ENCODE results near the gene NPHP4. TPM values are rescaled to one million over a fixed set of nuclear protein-coding genes. Genes with fewer than 3 reads are reported as not detected.

NPHP4 gene
- total RNA-seq, 1 donor from 2014 or later, result 12.8 TPM

- Mint-ChIP-seq H3K36me3 (ENCODE audit: unreplicated experiment) (no peaks in the 10 kb centered on the region), H3K27ac (ENCODE audit: unreplicated experiment) (no peak overlapping the region), H3K27me3 (ENCODE audit: unreplicated experiment) (no peaks in the 10 kb centered on the region), H3K4me1 (ENCODE audit: unreplicated experiment) (no peaks in the 10 kb centered on the region), H3K9me3 (ENCODE audit: unreplicated experiment) (no peaks in the 10 kb centered on the region), H3K4me3 (ENCODE audit: unreplicated experiment) (no peak overlapping the region)
- DNase-seq (ENCODE audit: extremely low spot score, unreplicated experiment), result no peak
- no peak for TF ChIP-seq CTCF (IDR thresholded peaks at IDR 0.05)
Observed at GRCh38 chr1:5834477-5835178, 157.6 kb downstream of the NPHP4 start.

GRCh38 chr1:5833911-5834310, 158.3 kb downstream of the NPHP4 start:
- H3K27ac Mint-ChIP-seq (ENCODE audit: unreplicated experiment), result no peak overlapping the region
- H3K4me1 Mint-ChIP-seq (ENCODE audit: unreplicated experiment), result no peaks in the 10 kb centered on the region
- no peaks in the 10 kb centered on the region for H3K36me3 Mint-ChIP-seq (ENCODE audit: unreplicated experiment)
- TF ChIP-seq CTCF (IDR thresholded peaks at IDR 0.05), result no peak
- no peak for DNase-seq (ENCODE audit: extremely low spot score, unreplicated experiment)
- H3K4me3 Mint-ChIP-seq (ENCODE audit: unreplicated experiment), result no peak overlapping the region
- H3K27me3 Mint-ChIP-seq (ENCODE audit: unreplicated experiment), result no peaks in the 10 kb centered on the region
- H3K9me3 Mint-ChIP-seq (ENCODE audit: unreplicated experiment), result no peaks in the 10 kb centered on the region

- TF ChIP-seq CTCF (IDR thresholded peaks at IDR 0.05), result no peak
- Mint-ChIP-seq H3K36me3 (ENCODE audit: unreplicated experiment) (no peaks in the 10 kb centered on the region), H3K4me1 (ENCODE audit: unreplicated experiment) (no peaks in the 10 kb centered on the region), H3K27ac (ENCODE audit: unreplicated experiment) (no peak overlapping the region), H3K4me3 (ENCODE audit: unreplicated experiment) (no peak overlapping the region), H3K9me3 (ENCODE audit: unreplicated experiment) (no peaks in the 10 kb centered on the region), H3K27me3 (ENCODE audit: unreplicated experiment) (no peaks in the 10 kb centered on the region)
- no peak for DNase-seq (ENCODE audit: extremely low spot score, unreplicated experiment)
Observed at GRCh38 chr1:5832916-5833895, 159.0 kb downstream of the NPHP4 start.

- no peaks in the 10 kb centered on the region for H3K27me3 Mint-ChIP-seq (ENCODE audit: unreplicated experiment)
- no peak for TF ChIP-seq CTCF (IDR thresholded peaks at IDR 0.05)
- no peaks in the 10 kb centered on the region for H3K4me1 Mint-ChIP-seq (ENCODE audit: unreplicated experiment)
- no peaks in the 10 kb centered on the region for H3K36me3 Mint-ChIP-seq (ENCODE audit: unreplicated experiment)
- H3K4me3 Mint-ChIP-seq (ENCODE audit: unreplicated experiment), result no peak overlapping the region
- no peak overlapping the region for H3K27ac Mint-ChIP-seq (ENCODE audit: unreplicated experiment)
- H3K9me3 Mint-ChIP-seq (ENCODE audit: unreplicated experiment), result no peaks in the 10 kb centered on the region
- no peak for DNase-seq (ENCODE audit: extremely low spot score, unreplicated experiment)
Observed at GRCh38 chr1:5831600-5832335, 160.5 kb downstream of the NPHP4 start.
